ENCODE measurements around the gene USH2A.

- TF ChIP-seq POLR2A (IDR thresholded peaks at IDR 0.05), result no peak
- TF ChIP-seq, protein P1, sequence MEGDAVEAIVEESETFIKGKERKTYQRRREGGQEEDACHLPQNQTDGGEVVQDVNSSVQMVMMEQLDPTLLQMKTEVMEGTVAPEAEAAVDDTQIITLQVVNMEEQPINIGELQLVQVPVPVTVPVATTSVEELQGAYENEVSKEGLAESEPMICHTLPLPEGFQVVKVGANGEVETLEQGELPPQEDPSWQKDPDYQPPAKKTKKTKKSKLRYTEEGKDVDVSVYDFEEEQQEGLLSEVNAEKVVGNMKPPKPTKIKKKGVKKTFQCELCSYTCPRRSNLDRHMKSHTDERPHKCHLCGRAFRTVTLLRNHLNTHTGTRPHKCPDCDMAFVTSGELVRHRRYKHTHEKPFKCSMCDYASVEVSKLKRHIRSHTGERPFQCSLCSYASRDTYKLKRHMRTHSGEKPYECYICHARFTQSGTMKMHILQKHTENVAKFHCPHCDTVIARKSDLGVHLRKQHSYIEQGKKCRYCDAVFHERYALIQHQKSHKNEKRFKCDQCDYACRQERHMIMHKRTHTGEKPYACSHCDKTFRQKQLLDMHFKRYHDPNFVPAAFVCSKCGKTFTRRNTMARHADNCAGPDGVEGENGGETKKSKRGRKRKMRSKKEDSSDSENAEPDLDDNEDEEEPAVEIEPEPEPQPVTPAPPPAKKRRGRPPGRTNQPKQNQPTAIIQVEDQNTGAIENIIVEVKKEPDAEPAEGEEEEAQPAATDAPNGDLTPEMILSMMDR (IDR thresholded peaks at IDR 0.05), result no peak
Measured at GRCh38 chr1:216314379-216315095, 108.7 kb downstream of the USH2A start.
